ENCODE measurements around the gene CSTB. TPM values are rescaled to one million over a fixed set of nuclear protein-coding genes. Genes with fewer than 3 reads are reported as not detected.

The CSTB gene
- total RNA-seq, 1 experiment from 2014 or later, result 57.5 TPM

DNA sequence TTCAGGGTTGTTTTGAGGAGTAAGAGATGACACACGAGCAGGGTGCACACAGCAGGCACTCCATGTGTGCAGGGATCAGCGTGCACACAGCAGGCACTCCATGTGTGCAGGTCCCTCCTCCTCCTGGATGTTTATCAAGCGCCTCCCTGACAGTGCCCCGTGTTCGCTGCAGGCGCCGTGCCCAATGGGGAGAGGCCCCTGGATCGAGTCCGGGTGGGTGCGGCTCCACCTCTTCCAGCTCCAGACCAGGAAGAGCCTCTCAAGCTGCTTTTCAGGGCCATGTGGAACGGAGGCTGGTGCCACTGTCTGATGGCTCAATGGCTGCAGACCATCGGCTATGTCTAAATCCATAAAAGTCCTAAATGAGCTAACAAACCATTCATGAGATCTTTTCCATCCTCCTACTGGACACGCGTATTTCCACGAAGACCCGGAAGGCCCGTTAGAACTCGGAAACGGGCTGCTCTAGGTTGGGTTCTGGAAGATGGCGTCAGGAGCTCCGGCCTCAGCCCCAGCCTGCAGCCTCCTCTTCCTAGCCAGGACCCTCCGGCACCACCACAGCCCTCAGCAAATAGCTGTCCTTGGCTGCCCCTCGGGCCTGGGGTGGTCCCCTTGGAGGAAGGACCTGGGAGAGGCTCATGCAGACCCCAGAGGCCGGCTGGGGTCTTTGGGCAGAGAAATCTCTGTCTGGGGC is 49.3 kb upstream of the CSTB start (continued):
- TF ChIP-seq, protein P1, sequence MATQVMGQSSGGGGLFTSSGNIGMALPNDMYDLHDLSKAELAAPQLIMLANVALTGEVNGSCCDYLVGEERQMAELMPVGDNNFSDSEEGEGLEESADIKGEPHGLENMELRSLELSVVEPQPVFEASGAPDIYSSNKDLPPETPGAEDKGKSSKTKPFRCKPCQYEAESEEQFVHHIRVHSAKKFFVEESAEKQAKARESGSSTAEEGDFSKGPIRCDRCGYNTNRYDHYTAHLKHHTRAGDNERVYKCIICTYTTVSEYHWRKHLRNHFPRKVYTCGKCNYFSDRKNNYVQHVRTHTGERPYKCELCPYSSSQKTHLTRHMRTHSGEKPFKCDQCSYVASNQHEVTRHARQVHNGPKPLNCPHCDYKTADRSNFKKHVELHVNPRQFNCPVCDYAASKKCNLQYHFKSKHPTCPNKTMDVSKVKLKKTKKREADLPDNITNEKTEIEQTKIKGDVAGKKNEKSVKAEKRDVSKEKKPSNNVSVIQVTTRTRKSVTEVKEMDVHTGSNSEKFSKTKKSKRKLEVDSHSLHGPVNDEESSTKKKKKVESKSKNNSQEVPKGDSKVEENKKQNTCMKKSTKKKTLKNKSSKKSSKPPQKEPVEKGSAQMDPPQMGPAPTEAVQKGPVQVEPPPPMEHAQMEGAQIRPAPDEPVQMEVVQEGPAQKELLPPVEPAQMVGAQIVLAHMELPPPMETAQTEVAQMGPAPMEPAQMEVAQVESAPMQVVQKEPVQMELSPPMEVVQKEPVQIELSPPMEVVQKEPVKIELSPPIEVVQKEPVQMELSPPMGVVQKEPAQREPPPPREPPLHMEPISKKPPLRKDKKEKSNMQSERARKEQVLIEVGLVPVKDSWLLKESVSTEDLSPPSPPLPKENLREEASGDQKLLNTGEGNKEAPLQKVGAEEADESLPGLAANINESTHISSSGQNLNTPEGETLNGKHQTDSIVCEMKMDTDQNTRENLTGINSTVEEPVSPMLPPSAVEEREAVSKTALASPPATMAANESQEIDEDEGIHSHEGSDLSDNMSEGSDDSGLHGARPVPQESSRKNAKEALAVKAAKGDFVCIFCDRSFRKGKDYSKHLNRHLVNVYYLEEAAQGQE (IDR thresholded peaks at IDR 0.05; ENCODE audit: low read depth), result no peak
- no peak for TF ChIP-seq JUND (IDR thresholded peaks at IDR 0.05)
- no peak for TF ChIP-seq RAD21 (IDR thresholded peaks at IDR 0.05; ENCODE audit: low read depth)
- TF ChIP-seq SP1 (IDR thresholded peaks at IDR 0.05; ENCODE audit: low read depth), result no peak
- TF ChIP-seq, protein P2, sequence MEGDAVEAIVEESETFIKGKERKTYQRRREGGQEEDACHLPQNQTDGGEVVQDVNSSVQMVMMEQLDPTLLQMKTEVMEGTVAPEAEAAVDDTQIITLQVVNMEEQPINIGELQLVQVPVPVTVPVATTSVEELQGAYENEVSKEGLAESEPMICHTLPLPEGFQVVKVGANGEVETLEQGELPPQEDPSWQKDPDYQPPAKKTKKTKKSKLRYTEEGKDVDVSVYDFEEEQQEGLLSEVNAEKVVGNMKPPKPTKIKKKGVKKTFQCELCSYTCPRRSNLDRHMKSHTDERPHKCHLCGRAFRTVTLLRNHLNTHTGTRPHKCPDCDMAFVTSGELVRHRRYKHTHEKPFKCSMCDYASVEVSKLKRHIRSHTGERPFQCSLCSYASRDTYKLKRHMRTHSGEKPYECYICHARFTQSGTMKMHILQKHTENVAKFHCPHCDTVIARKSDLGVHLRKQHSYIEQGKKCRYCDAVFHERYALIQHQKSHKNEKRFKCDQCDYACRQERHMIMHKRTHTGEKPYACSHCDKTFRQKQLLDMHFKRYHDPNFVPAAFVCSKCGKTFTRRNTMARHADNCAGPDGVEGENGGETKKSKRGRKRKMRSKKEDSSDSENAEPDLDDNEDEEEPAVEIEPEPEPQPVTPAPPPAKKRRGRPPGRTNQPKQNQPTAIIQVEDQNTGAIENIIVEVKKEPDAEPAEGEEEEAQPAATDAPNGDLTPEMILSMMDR (IDR thresholded peaks at IDR 0.05 in 2 of 3, conservative IDR thresholded peaks at IDR 0.05 in 1 of 3; ENCODE audit: borderline replicate concordance in 1 of 3, insufficient read depth in 1 of 3, low read depth in 2 of 3, low read length in 2 of 3), result no peak
- TF ChIP-seq FOSL1 (IDR thresholded peaks at IDR 0.05; ENCODE audit: low read depth), result no peak
- TF ChIP-seq, protein P3, sequence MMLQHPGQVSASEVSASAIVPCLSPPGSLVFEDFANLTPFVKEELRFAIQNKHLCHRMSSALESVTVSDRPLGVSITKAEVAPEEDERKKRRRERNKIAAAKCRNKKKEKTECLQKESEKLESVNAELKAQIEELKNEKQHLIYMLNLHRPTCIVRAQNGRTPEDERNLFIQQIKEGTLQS (IDR thresholded peaks at IDR 0.05), result no peak
- TF ChIP-seq YY1 (IDR thresholded peaks at IDR 0.05; ENCODE audit: extremely low read depth, insufficient replicate concordance, low read depth, low read length), result no peak
